ENCODE measurements around the gene HADHB. TPM values are rescaled to one million over a fixed set of nuclear protein-coding genes. Genes with fewer than 3 reads are reported as not detected.
"Not testable (repeated sequence)": the region's sequence is repeated elsewhere in the genome, so short reads cannot be mapped to it uniquely, and the experiment has no call there.

Gene HADHB
- total RNA-seq, 1 donor from 2014 or later = 71.1 TPM

DNA sequence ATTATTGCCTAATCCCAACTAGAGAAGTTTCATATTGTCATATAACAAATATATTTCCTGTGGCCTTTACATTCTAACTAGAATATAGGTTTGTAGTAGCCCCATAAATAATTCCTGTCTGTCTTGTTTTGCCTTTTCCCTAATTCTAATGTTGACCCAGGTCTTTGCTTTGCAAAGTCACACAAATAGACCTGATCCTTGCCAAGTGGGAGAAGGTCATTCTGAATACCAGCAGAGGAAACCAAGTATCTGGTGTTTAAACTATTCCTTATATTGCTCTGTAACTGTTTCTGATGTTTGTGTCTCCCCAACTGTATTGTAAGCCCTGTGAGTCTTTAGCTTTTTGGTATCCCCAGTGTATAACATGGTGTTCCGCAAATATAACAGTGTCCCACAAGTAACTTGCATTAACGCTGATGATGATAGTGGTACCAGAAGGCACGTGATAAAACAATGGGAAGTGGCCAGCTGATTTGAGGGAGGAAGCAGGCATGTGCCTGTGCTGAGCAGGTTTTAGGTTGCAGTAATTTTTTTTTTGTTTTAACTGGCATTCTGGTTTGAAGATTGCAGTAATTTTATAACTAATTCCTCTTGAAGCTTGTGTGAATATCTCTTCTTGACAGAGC lies 11.1 kb downstream of the HADHB start:
- no peak overlapping the region for H3K4me3 ChIP-seq (ENCODE audit: low read depth, low read length)
- no peak for DNase-seq (ENCODE audit: low read depth)
- TF ChIP-seq CTCF (conservative IDR thresholded peaks at IDR 0.05; ENCODE audit: low read depth, low read length) = no peak

GRCh38 chr2:26258836-26259235 lies 14.1 kb downstream of the HADHB start:
- H3K4me3 ChIP-seq (ENCODE audit: low read depth, low read length); DNase-seq (ENCODE audit: low read depth): not testable (repeated sequence)

DNA sequence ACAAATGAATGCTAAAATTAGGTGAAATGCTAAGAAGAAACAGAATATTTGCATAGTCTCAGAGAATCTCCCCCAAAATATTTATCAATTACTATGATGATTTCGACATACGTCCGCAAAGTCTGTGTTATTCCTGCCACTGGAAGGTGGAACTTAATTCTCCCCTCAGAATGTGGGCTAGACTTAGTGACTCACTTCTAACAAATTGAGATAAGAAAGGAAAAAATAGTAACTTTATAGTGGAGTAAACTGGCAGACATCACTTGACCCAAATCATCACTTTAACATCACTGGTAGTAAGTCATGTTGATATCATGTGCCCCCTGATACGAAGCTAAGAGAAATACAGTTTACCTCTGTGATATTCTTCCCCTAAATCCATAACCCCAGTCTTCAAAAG lies 23.5 kb downstream of the HADHB start:
- no peak for TF ChIP-seq CTCF (conservative IDR thresholded peaks at IDR 0.05; ENCODE audit: low read depth, low read length)
- no peak overlapping the region for H3K4me3 ChIP-seq (ENCODE audit: low read depth, low read length)
- DNase-seq (ENCODE audit: low read depth) = no peak

DNA sequence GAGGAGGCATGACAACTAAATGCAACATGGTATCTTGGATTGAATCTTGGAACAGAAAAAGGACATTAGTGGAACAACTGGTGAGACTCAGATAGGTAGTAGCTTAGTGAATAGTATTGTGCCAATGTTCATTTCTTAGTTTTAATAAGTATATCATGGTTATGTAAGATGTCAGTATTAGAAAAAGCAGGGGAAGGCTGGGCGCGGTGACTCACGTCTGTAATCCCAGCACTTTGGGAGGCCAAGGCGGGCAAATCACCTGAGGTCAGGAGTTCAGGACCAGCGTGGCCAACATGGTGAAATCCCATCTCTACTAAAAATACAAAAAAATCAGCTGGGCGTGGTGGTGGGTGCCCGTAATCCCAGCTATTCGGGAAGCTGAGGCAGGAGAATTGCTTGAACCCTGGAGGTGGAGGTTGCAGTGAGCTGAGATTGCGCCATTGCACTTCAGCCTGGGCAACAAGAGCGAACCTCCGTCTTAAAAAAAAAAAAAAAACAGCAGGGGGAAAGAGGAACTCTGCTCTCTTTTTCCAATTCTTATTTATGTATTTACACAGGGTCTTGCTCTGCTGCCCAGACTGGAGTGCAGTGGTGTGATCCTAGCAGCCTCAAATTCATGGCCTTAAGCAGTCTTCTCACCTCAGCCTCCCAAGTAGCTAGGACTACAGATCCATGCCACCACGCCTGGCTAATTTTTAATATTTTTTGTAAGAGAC lies 24.1 kb downstream of the HADHB start:
- not testable (repeated sequence) for DNase-seq (ENCODE audit: low read depth); H3K4me3 ChIP-seq (ENCODE audit: low read depth, low read length)

DNA sequence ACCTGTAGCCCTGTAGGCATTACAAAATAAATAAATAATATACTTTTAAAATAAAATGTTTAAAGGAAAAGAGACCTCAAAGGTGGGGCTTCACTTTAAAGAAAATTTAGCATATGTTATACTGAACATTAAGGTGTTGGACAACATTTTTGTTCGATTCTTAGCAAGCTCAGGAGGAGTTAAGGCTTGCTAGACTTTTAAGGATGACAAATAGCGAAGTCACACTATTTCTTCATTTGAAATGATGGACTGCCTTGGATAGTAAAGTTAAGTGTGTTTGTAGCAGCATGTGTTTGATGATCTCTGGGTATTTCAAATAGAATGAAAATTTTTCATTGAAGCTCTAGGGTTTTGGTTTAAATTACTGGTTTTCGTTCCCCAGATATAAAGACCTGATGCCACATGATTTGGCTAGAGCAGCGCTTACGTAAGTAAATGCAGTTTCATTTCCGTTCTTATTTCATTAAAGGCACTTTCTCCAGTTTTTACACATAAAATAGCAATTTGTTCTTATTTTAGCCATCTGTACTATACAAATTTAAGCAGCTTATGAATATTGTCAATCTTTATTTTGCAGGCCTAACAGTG lies 24.9 kb downstream of the HADHB start:
- TF ChIP-seq CTCF (conservative IDR thresholded peaks at IDR 0.05; ENCODE audit: low read depth, low read length) = no peak
- H3K4me3 ChIP-seq (ENCODE audit: low read depth, low read length) = no peak overlapping the region
- DNase-seq (ENCODE audit: low read depth) = no peak

DNA sequence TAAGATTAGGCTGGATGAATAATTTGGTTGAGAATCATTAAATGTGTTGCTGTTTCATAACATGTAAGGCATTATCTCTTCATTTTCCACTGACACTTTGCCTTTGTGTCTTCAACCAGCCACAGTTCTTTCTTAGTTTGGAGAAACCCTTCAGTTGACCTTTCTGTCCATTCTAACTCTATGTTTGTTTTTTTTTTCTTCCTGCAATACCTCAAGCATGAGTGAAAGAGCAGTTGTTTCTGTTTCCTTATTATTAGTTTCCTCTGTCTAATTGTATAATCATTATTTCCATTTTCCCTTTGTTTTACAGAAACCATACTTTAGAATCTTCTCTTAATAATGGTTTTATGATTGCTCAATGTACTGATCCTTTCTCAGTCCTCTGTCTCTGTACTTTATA lies 25.6 kb downstream of the HADHB start:
- no peak for TF ChIP-seq CTCF (conservative IDR thresholded peaks at IDR 0.05; ENCODE audit: low read depth, low read length)
- H3K4me3 ChIP-seq (ENCODE audit: low read depth, low read length) = no peak overlapping the region

DNA sequence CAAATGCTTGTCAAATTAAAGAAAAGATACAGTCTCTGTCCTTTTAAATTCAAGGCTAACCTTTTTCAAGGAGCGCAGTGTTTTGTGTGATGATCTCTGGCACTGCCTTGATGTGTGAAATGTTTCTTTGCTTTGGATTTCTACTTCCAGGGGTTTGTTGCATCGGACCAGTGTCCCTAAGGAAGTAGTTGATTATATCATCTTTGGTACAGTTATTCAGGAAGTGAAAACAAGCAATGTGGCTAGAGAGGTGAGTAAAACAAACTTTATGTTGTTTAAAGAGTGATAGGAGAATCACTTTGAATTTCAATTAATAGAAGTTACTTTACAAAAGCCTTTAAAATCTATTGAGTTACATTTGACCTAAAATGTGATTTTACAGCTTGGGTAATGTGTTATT lies 28.8 kb downstream of the HADHB start:
- no peak for DNase-seq (ENCODE audit: low read depth)
- TF ChIP-seq CTCF (conservative IDR thresholded peaks at IDR 0.05; ENCODE audit: low read depth, low read length) = no peak
- H3K4me3 ChIP-seq (ENCODE audit: low read depth, low read length) = no peak overlapping the region

More for the DNA sequence above, 25.6 kb downstream of the HADHB start:
- no peak for DNase-seq (ENCODE audit: low read depth)

Measured in epithelial cell of proximal tubule (primary cell).